H9 (cell line): ENCODE data around the gene SLC4A3. TPM values are rescaled to one million over a fixed set of nuclear protein-coding genes. Genes with fewer than 3 reads are reported as not detected.
A peak's percentile ranks its signal among the peaks of the same experiment; 100 is the strongest.

Experiments used
- DNase-seq: peaks from one replicate; pipeline ENCODE4 v3.0.0-alpha.2; 2017
- H2AFZ ChIP-seq: one replicate; pipeline ENCODE4 v1.6.1; 2013; ENCODE audit warnings: mild to moderate bottlenecking, low read length, control low read depth, moderate library complexity
- H2AK5ac ChIP-seq: 2 replicates; pipeline ENCODE4 v1.6.1; 2013; ENCODE audit warnings: low read length, control low read depth, mixed read lengths; ENCODE audit not compliant: insufficient read length
- H2BK120ac ChIP-seq: one replicate; pipeline ENCODE4 v1.6.1; 2013; ENCODE audit warnings: low read depth, mild to moderate bottlenecking, low read length, control low read depth, inconsistent platforms; ENCODE audit not compliant: poor library complexity, severe bottlenecking
- H2BK12ac ChIP-seq: 2 replicates; pipeline ENCODE4 v1.6.1; 2013; ENCODE audit warnings: low read length, control low read depth, mixed read lengths, low read depth; ENCODE audit not compliant: insufficient read length
- H2BK15ac ChIP-seq: 2 replicates; pipeline ENCODE4 v1.6.1; 2013; ENCODE audit warnings: low read depth, low read length, control low read depth
- H2BK20ac ChIP-seq: one replicate; pipeline ENCODE4 v1.6.1; 2013; ENCODE audit warnings: low read depth, mild to moderate bottlenecking, low read length, control low read depth, inconsistent platforms; ENCODE audit not compliant: poor library complexity, severe bottlenecking
- H2BK5ac ChIP-seq: 2 replicates; pipeline ENCODE4 v1.6.1; 2013; ENCODE audit warnings: low read length, control low read depth, mixed read lengths; ENCODE audit not compliant: insufficient read length
- H3K14ac ChIP-seq: 2 replicates; pipeline ENCODE4 v1.6.1; 2013; ENCODE audit warnings: low read length, control low read depth; ENCODE audit not compliant: insufficient read depth
- H3K18ac ChIP-seq: 2 replicates; pipeline ENCODE4 v1.6.1; 2013; ENCODE audit warnings: low read depth, mild to moderate bottlenecking, mixed read lengths, low read length, control low read depth; ENCODE audit not compliant: insufficient read length
- H3K23ac ChIP-seq: 2 replicates; pipeline ENCODE4 v1.6.1; 2013; ENCODE audit warnings: low read length, control low read depth, mixed read lengths, low read depth; ENCODE audit not compliant: insufficient read length
- H3K23me2 ChIP-seq: 2 replicates; pipeline ENCODE4 v1.6.1; 2013; ENCODE audit warnings: low read depth, mild to moderate bottlenecking, mixed read lengths, low read length, control low read depth; ENCODE audit not compliant: insufficient read length, poor library complexity, severe bottlenecking
- H3K27ac ChIP-seq: 2 replicates; pipeline ENCODE4 v1.5.1; 2013; ENCODE audit warnings: low read length, control low read depth, mixed read lengths, low read depth; ENCODE audit not compliant: insufficient read length
- H3K27me3 ChIP-seq: 2 replicates; pipeline ENCODE4 v1.6.1; 2013; ENCODE audit warnings: low read length, control low read depth, inconsistent platforms; ENCODE audit not compliant: insufficient read depth
- H3K4ac ChIP-seq: 2 replicates; pipeline ENCODE4 v1.6.1; 2013; ENCODE audit warnings: low read depth, mild to moderate bottlenecking, control low read depth, inconsistent platforms, low read length, moderate library complexity
- H3K4me1 ChIP-seq: 2 replicates; pipeline ENCODE4 v1.6.1; 2013; ENCODE audit warnings: low read length, control low read depth, inconsistent platforms; ENCODE audit not compliant: insufficient read depth
- H3K4me2 ChIP-seq: 2 replicates; pipeline ENCODE4 v1.6.1; 2013; ENCODE audit warnings: low read length, control low read depth, mixed read lengths; ENCODE audit not compliant: insufficient read length, insufficient read depth
- H3K56ac ChIP-seq: 2 replicates; pipeline ENCODE4 v1.6.1; 2013; ENCODE audit warnings: low read depth, mild to moderate bottlenecking, mixed read lengths, low read length, control low read depth; ENCODE audit not compliant: insufficient read length
- H3K79me1 ChIP-seq: 2 replicates; pipeline ENCODE4 v1.6.1; 2013; ENCODE audit warnings: low read depth, mild to moderate bottlenecking, moderate library complexity, low read length, control low read depth, inconsistent platforms; ENCODE audit not compliant: insufficient read depth, poor library complexity, severe bottlenecking
- H3K79me2 ChIP-seq: 2 replicates; pipeline ENCODE4 v1.6.1; 2013; ENCODE audit warnings: low read length, control low read depth, inconsistent platforms; ENCODE audit not compliant: insufficient read depth
- H3K9ac ChIP-seq: 2 replicates; pipeline ENCODE4 v1.6.1; 2013; ENCODE audit warnings: low read length, control low read depth, mixed read lengths; ENCODE audit not compliant: insufficient read length; ENCODE audit errors: extremely low read depth
- H3K9me3 ChIP-seq: one replicate; pipeline ENCODE4 v1.6.1; 2013; ENCODE audit warnings: low read depth, low read length, inconsistent platforms; ENCODE audit not compliant: control insufficient read depth
- H3T11ph ChIP-seq: one replicate; pipeline ENCODE4 v1.6.1; 2013; ENCODE audit warnings: mild to moderate bottlenecking, low read length, control low read depth, inconsistent platforms
- H4K20me1 ChIP-seq: one replicate; pipeline ENCODE4 v1.6.1; 2013; ENCODE audit not compliant: control insufficient read depth, insufficient read length, insufficient read depth
- H4K5ac ChIP-seq: 2 replicates; pipeline ENCODE4 v1.6.1; 2013; ENCODE audit warnings: low read depth, mild to moderate bottlenecking, mixed read lengths, low read length, control low read depth; ENCODE audit not compliant: insufficient read length
- H4K8ac ChIP-seq: replicated peaks from 2 replicates; pipeline ENCODE4 v1.6.1; 2013; ENCODE audit warnings: low read length, control low read depth, mixed read lengths, low read depth; ENCODE audit not compliant: insufficient read length
- H4K91ac ChIP-seq: 2 replicates; pipeline ENCODE4 v1.6.1; 2013; ENCODE audit warnings: low read depth, mild to moderate bottlenecking, moderate library complexity, mixed read lengths, low read length, control low read depth; ENCODE audit not compliant: insufficient read length
- H3K27ac Mint-ChIP-seq, 3 experiments: 2 replicates in 2 of 3; 3 replicates in 1 of 3; pipeline ENCODE4 v1.8.0; 2020 to 2021; ENCODE audit warnings: mixed read lengths in 3 of 3, mild to moderate bottlenecking in 1 of 3, moderate library complexity in 1 of 3
- H3K27me3 Mint-ChIP-seq: 2 replicates; pipeline ENCODE4 v1.8.0; 2021; ENCODE audit warnings: low read depth, mild to moderate bottlenecking, moderate library complexity, mixed read lengths
- H3K36me3 Mint-ChIP-seq, 3 experiments: 2 replicates in 2 of 3; 3 replicates in 1 of 3; pipeline ENCODE4 v1.8.0; 2020 to 2021; ENCODE audit warnings: low read depth in 3 of 3, mixed read lengths in 3 of 3; ENCODE audit not compliant: insufficient read depth in 1 of 3
- H3K4me1 Mint-ChIP-seq, 2 experiments: 2 replicates each; pipeline ENCODE4 v1.8.0; 2020; ENCODE audit warnings: mixed read lengths in 2 of 2
- H3K4me3 Mint-ChIP-seq, 2 experiments: 2 replicates in 1 of 2; 3 replicates in 1 of 2; pipeline ENCODE4 v1.8.0; 2020 to 2021; ENCODE audit warnings: mild to moderate bottlenecking in 2 of 2, mixed read lengths in 2 of 2, moderate library complexity in 1 of 2
- H3K9me3 Mint-ChIP-seq, 2 experiments: 2 replicates in 1 of 2; 3 replicates in 1 of 2; pipeline ENCODE4 v1.8.0; 2020; ENCODE audit warnings: mild to moderate bottlenecking in 2 of 2, mixed read lengths in 2 of 2, moderate library complexity in 1 of 2
- CTCF ChIP-seq: fragments of 200-600 bp; sonication (generic); conservative IDR thresholded peaks from 3 replicates; pipeline ENCODE4 v1.8.0; 2021; ENCODE audit warnings: antibody characterized with exemption, mild to moderate bottlenecking
- WGBS: extraction: QIAGEN DNeasy Blood & Tissue Kit; methylation state at CpG from one replicate; pipeline ENCODE4 v1.1.7; 2013; ENCODE audit warnings: missing lambda C conversion rate, low lambda C conversion rate, mixed read lengths; ENCODE audit not compliant: insufficient read length; ENCODE audit errors: extremely low coverage; 5-methylcytosine and 5-hydroxymethylcytosine counted together
- total RNA-seq: library from RNA; stranded (reverse); gene quantifications from 2 replicates; pipeline ENCODE4 v1.2.1, GENCODE V29; 2021

Gene SLC4A3
- total RNA-seq, 1 experiment from 2014 or later, result 11.1 TPM

GRCh38 chr2:219597552-219598307, 29.7 kb upstream of the SLC4A3 start, which contains the start of gene STK11IP:
Gene STK11IP (plus strand): TSS chr2:219597857. CDS start chr2:219598120, 263 bp downstream.
- H2BK15ac ChIP-seq, result no peak within 1 kb of the TSS
- WGBS, result no CpG with 5 or more reads among the region's 57 CpGs
- H3K79me1 ChIP-seq, result no peaks in the 10 kb centered on the region
- H2BK120ac ChIP-seq, result peak within 1 kb of the TSS; percentile 70
- peak within 1 kb of the TSS; percentile 76 for H2BK5ac ChIP-seq
- H3T11ph ChIP-seq, result no peak within 1 kb of the TSS
- no peaks in the 10 kb centered on the region for H3K79me2 ChIP-seq
- peak within 1 kb of the TSS; percentile 80 for H3K9ac ChIP-seq
- peaks cover 6% of the 10 kb centered on the region for H3K23me2 ChIP-seq
- H2AK5ac ChIP-seq, result no peak within 1 kb of the TSS
- no peak within 1 kb of the TSS for H2BK20ac ChIP-seq
- H4K20me1 ChIP-seq, result no peaks in the 10 kb centered on the region
- H2BK12ac ChIP-seq, result peak within 1 kb of the TSS; percentile 94
- H3K4me1 Mint-ChIP-seq, result peaks cover 28% of the 10 kb centered on the region in 2 experiments
- H4K8ac ChIP-seq, result no peak within 1 kb of the TSS
- TF ChIP-seq CTCF, result no peak
- H3K27ac Mint-ChIP-seq, result peak within 1 kb of the TSS; percentile 96 to 99 (median 98)
- peak within 1 kb of the TSS; percentile 76 for H3K4me2 ChIP-seq
- peak within 1 kb of the TSS; percentile 98 for H3K27ac ChIP-seq
- H3K9me3 ChIP-seq, result no peaks in the 10 kb centered on the region
- peak within 1 kb of the TSS; percentile 85 for H3K18ac ChIP-seq
- H3K27me3 ChIP-seq, result no peaks in the 10 kb centered on the region
- peak within 1 kb of the TSS; percentile 92 to 94 for H3K4me3 Mint-ChIP-seq
- peak within 1 kb of the TSS; percentile 83; the same call in 1 of the 2 replicates for H3K14ac ChIP-seq
- peaks cover 3% of the 10 kb centered on the region; the same call in 1 of the 2 replicates for H3K4me1 ChIP-seq
- H2AFZ ChIP-seq, result peak within 1 kb of the TSS; percentile 84
- no peak within 1 kb of the TSS for H3K56ac ChIP-seq
- no peak within 1 kb of the TSS; the same call in 1 of the 2 replicates for H3K4ac ChIP-seq
- H4K5ac ChIP-seq, result peak within 1 kb of the TSS; percentile 36
- peaks cover 2% of the 10 kb centered on the region; the same call in 1 of the 2 replicates for H3K27me3 Mint-ChIP-seq
- H3K9me3 Mint-ChIP-seq, result no peaks in the 10 kb centered on the region
- H3K36me3 Mint-ChIP-seq, result peaks cover 2 to 15% (median 13%) of the 10 kb centered on the region in 3 experiments; a peak in 5 of 7 replicates
- H4K91ac ChIP-seq, result no peak within 1 kb of the TSS
- peak; percentile 98 for DNase-seq
- H3K23ac ChIP-seq, result no peak within 1 kb of the TSS
